Measurements from ENCODE around the gene COL1A1.

Gene COL1A1

DNA sequence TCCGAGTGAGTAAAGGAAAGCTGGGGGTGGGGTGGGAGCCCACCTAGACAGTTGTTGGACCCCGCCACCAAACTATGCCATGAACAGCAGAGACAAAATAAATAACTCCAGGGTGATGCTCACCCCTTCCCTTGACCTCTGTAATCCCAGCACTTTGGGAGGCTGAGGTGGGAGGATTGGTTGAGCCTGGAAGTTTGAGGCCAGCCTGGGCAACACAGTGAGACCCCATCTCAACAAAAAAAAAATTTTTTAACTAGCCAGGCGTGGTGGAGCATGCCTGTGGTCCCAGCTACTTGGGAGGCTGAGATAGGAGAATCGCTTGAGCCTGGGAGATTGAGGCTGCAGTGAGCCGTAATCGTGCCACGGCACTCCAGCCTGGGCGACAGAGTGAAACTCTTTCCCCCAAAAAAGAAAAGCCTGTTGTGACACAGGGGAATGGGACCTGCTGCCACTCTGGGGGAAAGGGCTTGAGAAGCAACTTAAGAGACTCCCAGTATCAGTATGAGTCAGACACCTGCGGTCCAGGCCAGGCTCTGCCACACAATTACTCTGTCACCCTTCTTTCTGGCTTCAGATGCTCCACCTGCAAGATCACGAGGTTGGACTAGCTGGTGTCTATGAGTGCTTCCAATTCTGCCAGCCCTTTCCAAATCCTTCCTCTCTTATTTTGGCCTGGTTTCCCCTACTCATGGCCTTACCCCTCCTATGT lies 30.6 kb downstream of the COL1A1 start:
- DNase-seq, result no peak

- no peak for DNase-seq
These were observed 31.5 kb downstream of the COL1A1 start for GRCh38 chr17:50169881-50170459.

GRCh38 chr17:50169121-50169764 lies 32.2 kb downstream of the COL1A1 start:
- peak; percentile 50 for DNase-seq

DNA sequence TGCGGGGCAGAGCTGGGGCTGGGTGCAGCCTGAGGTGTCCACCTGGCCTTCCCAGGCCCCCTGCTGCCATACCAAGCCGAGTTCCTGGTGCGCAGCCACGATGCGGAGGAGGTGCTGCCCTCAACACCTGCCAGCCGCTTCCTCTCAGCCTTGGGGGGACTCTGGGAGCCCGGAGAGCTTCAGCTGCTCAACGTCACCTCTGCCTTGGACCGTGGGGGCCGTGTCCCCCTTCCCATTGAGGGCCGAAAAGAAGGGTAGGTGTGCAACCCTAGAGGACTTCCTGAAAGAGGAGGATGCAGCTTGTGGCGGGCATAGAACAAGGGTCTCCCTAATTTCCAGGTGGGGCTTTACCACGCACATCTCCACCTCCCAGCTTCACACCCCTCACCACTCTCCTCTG lies 33.1 kb downstream of the COL1A1 start:
- no peak for DNase-seq

- DNase-seq, result no peak
These were observed 34.1 kb downstream of the COL1A1 start for GRCh38 chr17:50167371-50167770.

GRCh38 chr17:50166518-50167181 lies 34.8 kb downstream of the COL1A1 start:
- no peak for DNase-seq

- no peak for DNase-seq
These were observed 35.4 kb downstream of the COL1A1 start, which contains the start of gene SGCA for GRCh38 chr17:50165867-50166517. Gene SGCA (plus strand): TSS chr17:50166005. CDS start chr17:50166041, 36 bp downstream.

GRCh38 chr17:50165466-50165865 lies 36.0 kb downstream of the COL1A1 start:
- DNase-seq, result no peak

GRCh38 chr17:50165066-50165465 lies 36.4 kb downstream of the COL1A1 start:
- DNase-seq, result no peak

- no peak for DNase-seq
These were observed 36.8 kb downstream of the COL1A1 start for GRCh38 chr17:50164697-50164988.

DNA sequence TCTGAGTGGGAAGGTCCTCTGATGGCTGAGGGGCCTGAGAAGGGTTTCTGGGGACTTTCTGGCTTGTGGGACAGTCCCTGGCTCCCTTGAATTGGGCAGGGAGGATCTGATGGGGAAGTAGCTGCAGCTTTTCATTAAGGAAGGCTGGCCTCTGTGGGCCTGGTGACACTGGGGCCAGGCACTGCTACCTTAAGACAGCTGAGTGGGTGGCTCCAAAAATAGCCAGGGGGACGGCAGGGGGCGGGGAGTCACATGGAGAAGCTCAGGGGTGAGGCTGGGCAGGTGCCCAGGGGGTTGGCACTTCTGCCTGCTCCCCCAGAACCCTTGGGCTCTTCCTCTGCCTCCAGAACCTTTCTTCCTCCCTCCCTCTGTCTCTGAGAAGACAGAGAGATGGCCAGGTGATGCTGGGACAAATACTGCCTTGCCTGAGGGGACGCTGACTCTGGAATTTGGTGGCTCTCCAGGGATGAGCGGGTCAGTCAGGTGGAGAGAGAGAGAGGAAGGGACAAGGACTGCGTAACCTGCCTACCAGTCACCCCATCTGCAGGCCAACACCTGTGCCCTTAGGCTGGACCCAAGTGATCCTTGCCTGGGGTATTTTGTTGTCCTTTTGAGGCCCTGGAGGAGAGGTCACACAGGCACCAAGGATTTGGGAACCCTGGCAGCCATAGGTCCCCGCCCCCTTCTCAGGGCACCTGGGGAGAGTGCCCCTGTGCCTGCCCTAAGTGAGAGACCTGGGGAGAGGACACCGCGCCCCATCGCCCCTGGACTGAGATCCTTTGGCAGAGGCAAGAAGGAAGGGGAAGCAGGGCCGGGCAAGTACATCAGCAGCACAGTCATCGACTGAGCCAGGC lies 37.4 kb downstream of the COL1A1 start:
- no peak for DNase-seq

DNA sequence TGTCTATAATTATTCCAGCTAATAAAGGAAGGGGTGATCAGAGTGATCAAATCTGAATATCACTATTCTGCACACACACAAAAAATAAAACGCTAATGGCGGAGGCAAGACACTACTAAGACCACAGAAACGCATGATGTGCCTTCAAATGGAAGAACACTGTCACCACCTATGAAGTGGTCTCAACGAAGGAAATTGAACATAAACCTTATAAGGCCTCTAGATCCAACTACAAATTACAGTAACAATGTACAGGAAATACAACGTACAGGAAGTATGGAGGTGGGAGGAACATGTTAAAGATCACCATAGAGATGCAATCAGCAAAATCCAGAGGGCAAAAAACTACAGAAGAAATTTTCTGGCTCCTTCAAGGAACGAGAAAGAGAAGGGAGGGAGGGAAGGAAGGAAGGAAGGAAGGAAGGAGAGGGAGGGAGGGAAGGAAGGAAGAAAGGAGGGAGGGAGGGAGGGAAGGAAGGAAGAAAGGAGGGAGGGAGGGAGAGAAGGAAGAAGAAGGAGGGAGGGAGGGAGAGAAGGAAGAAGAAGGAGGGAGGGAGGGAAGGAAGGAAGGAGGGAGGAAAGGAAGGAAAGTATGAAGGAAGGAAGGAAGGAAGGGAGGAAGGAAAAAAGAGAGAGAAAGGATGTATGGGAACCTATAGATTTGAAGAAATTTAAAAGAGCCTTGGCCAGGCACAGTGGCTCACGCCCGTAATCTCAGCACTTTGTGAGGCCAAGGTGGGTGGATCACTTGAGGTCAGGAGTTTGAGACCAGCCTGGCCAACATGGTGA lies 38.8 kb downstream of the COL1A1 start:
- no peak for DNase-seq

DNA sequence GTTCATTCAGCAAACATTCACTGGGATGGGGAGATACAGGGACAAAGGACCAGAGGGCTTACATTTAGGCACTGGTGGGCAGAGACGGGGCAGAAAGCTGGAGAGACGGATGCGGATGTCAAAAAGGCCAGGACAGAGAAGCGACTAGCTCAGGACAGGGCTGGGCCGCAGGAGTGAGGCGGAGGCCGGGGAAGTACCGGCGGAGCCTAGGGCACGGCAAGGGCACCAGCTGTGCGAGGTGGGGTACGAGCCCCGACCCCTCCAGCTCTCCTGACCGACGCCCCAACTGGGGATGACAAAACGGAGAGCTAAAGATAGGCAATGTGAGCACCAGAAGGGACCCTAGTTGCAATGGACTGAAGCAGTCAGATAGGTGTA lies 39.5 kb downstream of the COL1A1 start:
- DNase-seq, result no peak

DNA sequence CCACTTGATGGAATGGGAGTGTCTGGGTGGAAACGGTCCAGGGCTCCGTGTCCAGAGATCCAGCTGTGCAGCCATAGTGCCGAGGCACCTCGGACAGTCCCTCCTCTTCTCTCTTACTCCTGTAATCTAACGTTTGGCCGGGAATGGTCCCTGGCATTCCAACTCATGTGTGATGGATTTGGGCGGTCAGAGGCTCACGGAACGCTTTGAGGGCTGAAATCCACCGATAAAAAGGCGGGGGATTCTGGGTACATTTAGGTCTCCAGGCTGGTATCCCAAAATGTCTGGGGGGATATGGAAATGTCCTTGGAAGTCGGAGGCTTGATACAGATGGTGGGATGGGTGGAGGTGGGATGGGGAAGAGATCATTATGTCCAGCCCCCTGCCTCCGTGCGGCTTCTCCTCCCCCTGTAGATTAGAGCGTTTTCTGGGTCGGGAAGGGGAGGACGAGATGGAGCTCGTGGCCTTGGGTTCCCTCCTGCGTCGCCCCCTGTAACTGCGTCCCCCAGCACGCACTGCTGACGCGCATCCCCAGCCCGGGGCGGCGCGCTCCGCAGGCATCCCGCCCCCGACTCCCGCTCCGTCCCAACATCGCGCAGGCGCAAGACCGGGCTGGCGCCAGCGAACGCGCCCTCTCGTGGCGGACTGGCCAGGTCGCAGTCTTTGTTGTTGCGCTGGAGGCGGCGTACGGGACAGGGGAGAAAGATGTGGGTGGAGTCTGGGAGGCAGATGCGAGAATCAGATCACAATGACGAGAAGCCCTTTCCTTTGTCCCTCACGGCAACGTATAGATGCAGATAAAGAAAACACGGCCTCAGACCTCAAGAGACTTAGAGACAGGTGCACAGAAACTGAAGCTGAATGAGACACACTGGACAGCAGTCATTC lies 40.2 kb downstream of the COL1A1 start:
- peak; percentile 100 for DNase-seq

DNA sequence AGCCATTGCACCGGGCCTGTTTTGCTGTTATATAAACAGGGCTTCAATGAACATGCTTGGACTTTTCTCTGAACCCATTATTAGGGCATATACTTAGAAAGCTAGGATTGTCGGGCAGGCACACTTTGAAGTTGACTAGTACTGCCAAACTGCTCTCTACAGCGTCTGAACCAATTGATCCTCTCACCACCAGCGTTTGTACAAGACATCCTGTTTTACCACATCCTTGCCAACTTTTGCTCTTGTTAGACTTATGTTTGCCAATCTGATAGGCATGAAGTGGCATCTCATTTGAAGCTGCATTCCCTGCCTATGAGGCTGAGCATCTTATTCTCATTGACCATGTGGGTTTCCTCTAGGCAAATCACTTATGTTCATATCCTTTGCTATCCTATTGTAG lies 43.5 kb downstream of the COL1A1 start:
- DNase-seq, result no peak

DNA sequence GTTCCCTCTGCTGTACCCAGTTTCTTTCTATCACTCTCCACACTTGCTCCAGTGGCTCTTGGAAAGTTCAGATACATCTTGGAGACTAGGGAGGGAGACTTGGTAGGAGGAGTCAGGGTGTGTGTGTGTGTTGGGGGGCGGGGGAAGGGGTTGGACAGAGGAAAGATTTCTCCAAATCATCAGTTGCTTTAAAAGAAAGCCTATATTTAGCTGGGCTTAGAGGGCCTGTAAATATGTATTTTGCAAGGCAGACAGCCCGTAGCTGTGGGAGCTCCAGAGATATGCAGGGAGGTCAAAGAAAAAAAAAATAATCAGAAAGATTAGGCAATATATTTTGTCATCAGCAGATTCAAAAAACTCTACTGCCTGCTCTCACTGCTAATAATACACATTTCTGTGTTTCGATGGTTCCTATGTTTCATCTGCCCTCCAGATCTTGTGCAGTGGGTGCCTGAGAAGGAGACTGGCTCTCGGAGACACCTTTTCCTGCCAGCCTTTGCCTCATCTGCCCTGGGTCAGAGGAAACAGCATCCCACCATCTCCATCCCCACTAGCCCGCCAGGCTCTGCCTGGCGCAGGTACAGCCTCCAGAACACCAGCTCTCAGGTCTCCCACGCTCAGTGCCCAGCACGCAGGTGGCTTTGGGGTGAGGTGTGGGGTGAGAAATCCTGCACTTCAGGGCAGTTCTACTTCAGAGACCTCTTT lies 46.2 kb downstream of the COL1A1 start:
- DNase-seq, result no peak

DNA sequence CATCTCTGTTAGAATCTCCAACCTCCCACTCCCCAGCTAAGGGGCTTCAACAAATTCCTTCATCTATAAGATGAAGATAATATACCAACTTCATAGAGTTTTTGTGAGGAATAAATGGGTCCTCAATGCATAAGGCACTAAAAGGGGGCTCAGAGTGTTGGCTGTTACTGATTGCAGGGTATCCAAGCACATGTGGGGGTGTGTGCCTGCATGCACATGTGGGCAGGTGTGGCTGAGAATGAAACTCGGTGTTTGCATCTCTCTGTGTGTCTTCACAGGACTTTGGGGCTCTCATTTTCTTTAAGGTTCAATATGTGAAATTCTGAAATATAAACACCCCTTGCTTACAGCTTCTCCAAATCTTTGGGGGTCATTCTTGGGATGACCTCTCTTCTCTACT lies 46.8 kb downstream of the COL1A1 start:
- DNase-seq, result no peak

DNA sequence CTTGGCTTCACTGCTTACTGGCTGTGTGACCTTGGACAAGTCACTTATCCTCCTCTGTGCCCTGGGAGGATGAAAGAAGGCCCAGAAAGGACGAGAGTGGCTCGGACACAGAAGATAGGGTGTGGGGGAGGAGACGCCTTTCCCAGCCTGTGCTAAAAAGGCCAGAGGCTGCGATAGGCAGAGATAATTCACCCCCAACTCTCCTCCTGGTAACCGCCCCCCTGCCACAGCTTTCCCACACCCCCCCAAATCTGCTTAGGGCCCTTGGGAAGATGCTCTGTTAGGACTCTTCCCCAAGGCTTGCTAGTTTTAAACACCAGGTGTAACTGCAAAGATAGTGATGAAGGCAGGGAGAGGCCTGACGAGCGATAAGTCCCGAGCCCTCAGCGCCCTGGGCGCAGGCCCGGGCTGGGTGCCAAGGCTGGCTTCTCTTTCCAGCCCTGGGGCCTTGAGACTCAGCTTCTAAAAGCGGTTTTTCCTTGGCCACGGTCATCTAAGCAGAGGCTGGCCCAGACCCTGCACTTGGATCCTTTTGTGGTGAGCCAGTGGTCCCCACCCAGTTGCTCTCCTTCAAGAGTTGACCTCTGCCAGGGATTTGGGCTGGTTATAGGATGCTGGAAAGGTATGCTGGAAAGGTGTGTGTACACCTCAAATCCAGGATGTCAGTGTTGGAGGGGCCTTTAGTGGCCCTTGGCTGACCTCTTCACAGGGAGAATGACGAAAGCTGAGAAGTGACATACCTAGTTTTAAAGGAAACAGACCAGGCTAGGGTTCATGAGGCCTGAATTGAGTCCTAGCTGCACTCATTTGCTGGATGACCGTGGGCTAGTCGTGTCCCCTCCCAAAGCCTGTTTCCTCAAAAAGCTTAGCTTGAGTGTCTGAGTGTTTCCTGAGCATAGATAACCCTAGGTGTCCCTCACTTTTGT lies 47.5 kb downstream of the COL1A1 start:
- no peak for DNase-seq

DNA sequence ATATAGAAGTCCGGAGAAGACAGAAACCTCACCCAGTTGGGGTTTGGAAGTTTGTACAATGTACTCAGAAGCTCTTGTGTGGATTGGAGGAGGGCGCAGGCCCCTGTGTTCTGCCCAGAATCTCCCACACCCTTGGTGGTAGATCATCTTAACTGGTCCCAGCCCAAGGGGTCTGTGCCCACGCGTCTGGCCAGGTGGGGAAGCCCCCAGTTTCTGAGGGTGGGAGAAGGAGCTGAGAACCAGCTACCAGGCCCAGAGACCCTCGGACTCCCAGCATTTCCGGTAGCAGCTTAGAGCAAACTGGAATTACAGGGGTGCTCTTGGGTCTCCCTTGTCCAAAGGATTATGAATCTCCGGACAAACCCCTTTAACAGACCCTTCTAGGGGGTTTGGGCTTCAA lies 48.7 kb downstream of the COL1A1 start:
- no peak for DNase-seq

Measured in 8988T (cell line).